Tongue (tissue), 2 donors: ENCODE data around the gene LENG9. TPM values are rescaled to one million over a fixed set of nuclear protein-coding genes. Genes with fewer than 3 reads are reported as not detected.
A peak's percentile ranks its signal among the peaks of the same experiment; 100 is the strongest.
"Not testable (repeated sequence)": the region's sequence is repeated elsewhere in the genome, so short reads cannot be mapped to it uniquely, and the experiment has no call there.

Source experiments
- DNase-seq: peaks from one replicate; pipeline ENCODE4 v3.0.0-alpha.2; 2015
- total RNA-seq: library from RNA; depleted of rRNA; stranded (reverse); fragments of >200 nt; gene quantifications from one replicate; pipeline ENCODE4 v1.2.3, GENCODE V29; 2014

LENG9 gene
- total RNA-seq, 1 donor from 2014 or later: 3.6 TPM

GRCh38 chr19:54478677-54479266 is 15.2 kb upstream of the LENG9 start:
- DNase-seq: peak; percentile 76

- no peak for DNase-seq
Observed at GRCh38 chr19:54477650-54478049, 14.1 kb upstream of the LENG9 start.

GRCh38 chr19:54475706-54476105 is 12.1 kb upstream of the LENG9 start:
- DNase-seq: no peak

- DNase-seq: no peak
Observed at GRCh38 chr19:54473892-54474372, 10.4 kb upstream of the LENG9 start.

GRCh38 chr19:54473071-54473891 is 9.7 kb upstream of the LENG9 start, which contains the start of gene CDC42EP5:
TSS of gene CDC42EP5 (minus strand) at chr19:54473296. CDS start at chr19:54465547, 7,749 bp downstream.
- DNase-seq: peak; percentile 95

GRCh38 chr19:54470991-54471782 is 7.6 kb upstream of the LENG9 start:
- peak; percentile 70 for DNase-seq

GRCh38 chr19:54470276-54470887 is 6.8 kb upstream of the LENG9 start:
- no peak for DNase-seq

GRCh38 chr19:54469496-54469934 is 5.9 kb upstream of the LENG9 start:
- no peak for DNase-seq

- DNase-seq: not testable (repeated sequence)
Observed at GRCh38 chr19:54466110-54466480, 2.5 kb upstream of the LENG9 start.

- DNase-seq: peak; percentile 24
Observed at GRCh38 chr19:54465426-54466109, 2.0 kb upstream of the LENG9 start.

GRCh38 chr19:54464630-54465425 is 1.2 kb upstream of the LENG9 start:
- peak; percentile 94 for DNase-seq

GRCh38 chr19:54464044-54464629 is 559 bp upstream of the LENG9 start:
- peak; percentile 95 for DNase-seq

GRCh38 chr19:54462655-54463530 is 685 bp downstream of the LENG9 start:
- DNase-seq: peak; percentile 69

- DNase-seq: no peak
Observed at GRCh38 chr19:54462047-54462654, 1.4 kb downstream of the LENG9 start.

- DNase-seq: peak; percentile 54
Observed at GRCh38 chr19:54461613-54462012, 2.0 kb downstream of the LENG9 start.

GRCh38 chr19:54461210-54461609 is 2.4 kb downstream of the LENG9 start:
- no peak for DNase-seq

- DNase-seq: no peak
Observed at GRCh38 chr19:54460230-54461005, 3.2 kb downstream of the LENG9 start.
